ENCODE measurements around the gene IL26.
"Not testable (repeated sequence)": the region's sequence is repeated elsewhere in the genome, so short reads cannot be mapped to it uniquely, and the experiment has no call there.

The IL26 gene

GRCh38 chr12:68203460-68203875, 22.1 kb downstream of the IL26 start:
- in situ Hi-C loops (cut with HindIII; ENCODE audit: low sequenced_read_pairs) = no loop called here

- in situ Hi-C loops (cut with HindIII; ENCODE audit: low sequenced_read_pairs) = no loop called here
Measured at GRCh38 chr12:68200854-68201253, 24.8 kb downstream of the IL26 start.

- in situ Hi-C loops (cut with HindIII; ENCODE audit: low sequenced_read_pairs) = no loop called here
Measured at GRCh38 chr12:68199127-68199526, 26.5 kb downstream of the IL26 start.

GRCh38 chr12:68198507-68199086, 27.0 kb downstream of the IL26 start:
- in situ Hi-C loops (cut with HindIII; ENCODE audit: low sequenced_read_pairs) = no loop called here

GRCh38 chr12:68190301-68190700, 35.3 kb downstream of the IL26 start:
- in situ Hi-C loops (cut with HindIII; ENCODE audit: low sequenced_read_pairs) = no loop called here

- in situ Hi-C loops (cut with HindIII; ENCODE audit: low sequenced_read_pairs) = no loop called here
Measured at GRCh38 chr12:68189821-68190242, 35.8 kb downstream of the IL26 start.

GRCh38 chr12:68185598-68185997, 40.0 kb downstream of the IL26 start:
- in situ Hi-C loops (cut with HindIII; ENCODE audit: low sequenced_read_pairs) = no loop called here

GRCh38 chr12:68180792-68181744, 44.5 kb downstream of the IL26 start:
- in situ Hi-C loops (cut with HindIII; ENCODE audit: low sequenced_read_pairs) = no loop called here

- in situ Hi-C loops (cut with HindIII; ENCODE audit: low sequenced_read_pairs) = no loop called here
Measured at GRCh38 chr12:68178774-68179439, 46.7 kb downstream of the IL26 start.

- in situ Hi-C loops (cut with HindIII; ENCODE audit: low sequenced_read_pairs) = no loop called here
Measured at GRCh38 chr12:68178184-68178583, 47.4 kb downstream of the IL26 start.

GRCh38 chr12:68177562-68177961, 48.0 kb downstream of the IL26 start:
- in situ Hi-C loops (cut with HindIII; ENCODE audit: low sequenced_read_pairs) = no loop called here

GRCh38 chr12:68176257-68176656, 49.4 kb downstream of the IL26 start:
- in situ Hi-C loops (cut with HindIII; ENCODE audit: low sequenced_read_pairs) = no loop called here

GRCh38 chr12:68175557-68176061, 50.0 kb downstream of the IL26 start:
- in situ Hi-C loops (cut with HindIII; ENCODE audit: low sequenced_read_pairs) = no loop called here

- in situ Hi-C loops (cut with HindIII; ENCODE audit: low sequenced_read_pairs) = not testable (repeated sequence)
Measured at GRCh38 chr12:68174761-68175160, 50.8 kb downstream of the IL26 start.

GRCh38 chr12:68173792-68174191, 51.8 kb downstream of the IL26 start:
- in situ Hi-C loops (cut with HindIII; ENCODE audit: low sequenced_read_pairs) = no loop called here

- in situ Hi-C loops (cut with HindIII; ENCODE audit: low sequenced_read_pairs) = no loop called here
Measured at GRCh38 chr12:68170726-68171125, 54.9 kb downstream of the IL26 start.

GRCh38 chr12:68169213-68169889, 56.3 kb downstream of the IL26 start:
- in situ Hi-C loops (cut with HindIII; ENCODE audit: low sequenced_read_pairs) = no loop called here

GRCh38 chr12:68166317-68166831, 59.2 kb downstream of the IL26 start:
- in situ Hi-C loops (cut with HindIII; ENCODE audit: low sequenced_read_pairs) = no loop called here

- in situ Hi-C loops (cut with HindIII; ENCODE audit: low sequenced_read_pairs) = no loop called here
Measured at GRCh38 chr12:68163560-68164081, 62.0 kb downstream of the IL26 start.

GRCh38 chr12:68162374-68162773, 63.2 kb downstream of the IL26 start:
- in situ Hi-C loops (cut with HindIII; ENCODE audit: low sequenced_read_pairs) = no loop called here
